H1 (cell line): ENCODE measurements around the gene SEC11A. TPM values are rescaled to one million over a fixed set of nuclear protein-coding genes. Genes with fewer than 3 reads are reported as not detected.
A peak's percentile ranks its signal among the peaks of the same experiment; 100 is the strongest.

Experiments
- CHD7 ChIP-seq: fragments of 300-600 bp; sonication (generic); IDR thresholded peaks from 2 replicates; pipeline ENCODE4 v1.7.1; 2012; ENCODE audit warnings: low read length, moderate library complexity, mild to moderate bottlenecking, inconsistent platforms; ENCODE audit not compliant: insufficient replicate concordance
- CTBP2 ChIP-seq: IDR thresholded peaks from 2 replicates; pipeline ENCODE4 v1.7.0; 2011; ENCODE audit warnings: borderline replicate concordance, mild to moderate bottlenecking, moderate library complexity, mixed read lengths, low read length; ENCODE audit not compliant: insufficient read depth, insufficient read length
- E2F6 ChIP-seq: IDR thresholded peaks from 2 replicates; pipeline ENCODE4 v1.6.1; 2012; ENCODE audit warnings: inconsistent platforms
- MAX ChIP-seq: IDR thresholded peaks from 2 replicates; pipeline ENCODE4 v1.6.1; 2012; ENCODE audit warnings: inconsistent platforms
- POU5F1 ChIP-seq: IDR thresholded peaks from 2 replicates; pipeline ENCODE4 v1.6.1; 2011; ENCODE audit warnings: low read depth, mild to moderate bottlenecking, low read length, moderate library complexity
- RNF2 ChIP-seq: fragments of 200-900, 300-1000 bp; sonication (generic); IDR thresholded peaks from 2 replicates; pipeline ENCODE4 v1.7.1; 2016; ENCODE audit warnings: borderline replicate concordance, low read depth, mild to moderate bottlenecking, antibody characterized with exemption, low read length; ENCODE audit not compliant: poor library complexity, severe bottlenecking; ENCODE audit errors: missing control alignments
- SRF ChIP-seq: IDR thresholded peaks from 2 replicates; pipeline ENCODE4 v1.6.1; 2011; ENCODE audit warnings: mild to moderate bottlenecking, low read depth, low read length, moderate library complexity
- YY1 ChIP-seq: IDR thresholded peaks from 2 replicates; pipeline ENCODE4 v1.6.1; 2011; ENCODE audit warnings: low read depth, mild to moderate bottlenecking, low read length
- polyA plus RNA-seq, 7 experiments: library from polyadenylated mRNA; depleted of rRNA in 3 of 7; stranded (reverse) in 5 of 7; unstranded in 2 of 7; fragments of >200 nt in 5 of 7; fragments of 200-250 nt in 2 of 7; gene quantifications; 1 replicate in 5 of 7; 2 replicates in 1 of 7; 4 replicates in 1 of 7; pipeline versions ENCODE4 v1.2.1 to v1.2.3, GENCODE V29; 2011 to 2013; ENCODE audit warnings: missing spikeins in 2 of 7, mixed read lengths in 2 of 7
- total RNA-seq: library from RNA; stranded (reverse); fragmentation: NEBNext Ultra II Directional; extraction: Animal tissue kit (Norgen Biotek cat#: 25700); gene quantifications from 2 replicates; pipeline ENCODE4 v1.2.1, GENCODE V29; 2021

SEC11A gene
- total and polyA plus RNA-seq, 2 of the 8 experiments (the other 6 are each of a cell fraction or from before 2014, with no cell fraction given): 268 to 316 TPM

GRCh38 chr15:84748274-84749110 is 32.6 kb upstream of the SEC11A start, which contains the start of gene ZNF592 (continued):
- no peak for TF ChIP-seq CHD7
- TF ChIP-seq E2F6: 0 out of 2 replicates have a peak, but pooled peaks have one; percentile 19
- TF ChIP-seq MAX: 0 out of 2 replicates have a peak, but pooled peaks have one; percentile 11
- no peak for TF ChIP-seq POU5F1
- peak; percentile 82; the same call in 1 of the 2 replicates for TF ChIP-seq YY1
- TF ChIP-seq SRF: no peak
- TF ChIP-seq RNF2: no peak
- no peak for TF ChIP-seq CTBP2
